Duodenal mucosa (tissue), 2 donors: ENCODE data around the gene HEMGN.

Experiments used
- H3K27ac ChIP-seq: one replicate; pipeline ENCODE4 v1.7.0; 2013; ENCODE audit warnings: low read depth, low read length
- H3K27me3 ChIP-seq, 2 donors: one replicate each; pipeline ENCODE4 v1.7.0; 2013; ENCODE audit warnings: low read length in 2 of 2, control low read depth in 1 of 2; ENCODE audit not compliant: insufficient read depth in 2 of 2, control insufficient read depth in 1 of 2
- H3K36me3 ChIP-seq, 2 donors: one replicate each; pipeline ENCODE4 v1.7.0; 2013; ENCODE audit warnings: low read length in 2 of 2, control low read depth in 1 of 2; ENCODE audit not compliant: insufficient read depth in 2 of 2, control insufficient read depth in 1 of 2
- H3K4me1 ChIP-seq, 2 donors: one replicate each; pipeline ENCODE4 v1.7.0; 2013; ENCODE audit warnings: low read length in 2 of 2, control low read depth in 1 of 2; ENCODE audit not compliant: insufficient read depth in 2 of 2, control insufficient read depth in 1 of 2
- H3K4me3 ChIP-seq, 2 donors: one replicate each; pipeline ENCODE4 v1.7.0; 2013; ENCODE audit warnings: low read length in 2 of 2, low read depth in 1 of 2
- H3K9ac ChIP-seq, 2 donors: one replicate each; pipeline ENCODE4 v1.7.0; 2013; ENCODE audit warnings: low read length in 2 of 2, low read depth in 1 of 2
- H3K9me3 ChIP-seq, 2 donors: one replicate each; pipeline ENCODE4 v1.7.0; 2013; ENCODE audit warnings: low read length in 2 of 2, control low read depth in 1 of 2; ENCODE audit not compliant: control insufficient read depth in 1 of 2

The HEMGN gene, protein sequence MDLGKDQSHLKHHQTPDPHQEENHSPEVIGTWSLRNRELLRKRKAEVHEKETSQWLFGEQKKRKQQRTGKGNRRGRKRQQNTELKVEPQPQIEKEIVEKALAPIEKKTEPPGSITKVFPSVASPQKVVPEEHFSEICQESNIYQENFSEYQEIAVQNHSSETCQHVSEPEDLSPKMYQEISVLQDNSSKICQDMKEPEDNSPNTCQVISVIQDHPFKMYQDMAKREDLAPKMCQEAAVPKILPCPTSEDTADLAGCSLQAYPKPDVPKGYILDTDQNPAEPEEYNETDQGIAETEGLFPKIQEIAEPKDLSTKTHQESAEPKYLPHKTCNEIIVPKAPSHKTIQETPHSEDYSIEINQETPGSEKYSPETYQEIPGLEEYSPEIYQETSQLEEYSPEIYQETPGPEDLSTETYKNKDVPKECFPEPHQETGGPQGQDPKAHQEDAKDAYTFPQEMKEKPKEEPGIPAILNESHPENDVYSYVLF

GRCh38 chr9:97938081-97938644, at the start of gene HEMGN:
TSS of gene HEMGN (minus strand) at chr9:97938172. CDS start at chr9:97938136, 36 bp downstream.
- no peaks in the 10 kb centered on the region for H3K4me1 ChIP-seq
- no peak within 1 kb of the TSS for H3K9ac ChIP-seq
- H3K36me3 ChIP-seq: no peaks in the 10 kb centered on the region
- H3K27ac ChIP-seq: no peak within 1 kb of the TSS
- H3K9me3 ChIP-seq: no peaks in the 10 kb centered on the region
- H3K27me3 ChIP-seq: peaks cover 4 to 17% of the 10 kb centered on the region in 2 donors
- no peak within 1 kb of the TSS for H3K4me3 ChIP-seq

DNA sequence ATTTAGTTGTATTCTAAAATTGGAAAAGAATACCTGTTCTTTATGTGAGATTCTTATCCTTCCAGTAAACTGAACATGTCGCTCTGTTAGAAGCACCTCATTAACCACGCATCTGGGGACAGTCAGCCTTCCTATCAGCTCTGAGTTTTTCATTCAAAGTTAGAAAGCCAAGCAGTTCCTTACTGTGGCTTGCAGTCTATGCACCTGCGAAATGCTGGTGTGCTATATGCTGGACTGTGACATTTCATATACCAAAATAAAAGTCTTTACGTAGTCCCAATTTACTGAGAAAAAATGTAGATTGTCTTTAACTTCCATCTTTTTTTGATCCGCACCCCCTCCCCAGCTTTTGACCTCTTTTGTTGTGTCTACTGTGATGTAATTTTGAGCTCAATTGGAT, 49.5 kb upstream of the HEMGN start:
- peaks cover 29 to 36% of the 10 kb centered on the region in 2 donors for H3K4me1 ChIP-seq

DNA sequence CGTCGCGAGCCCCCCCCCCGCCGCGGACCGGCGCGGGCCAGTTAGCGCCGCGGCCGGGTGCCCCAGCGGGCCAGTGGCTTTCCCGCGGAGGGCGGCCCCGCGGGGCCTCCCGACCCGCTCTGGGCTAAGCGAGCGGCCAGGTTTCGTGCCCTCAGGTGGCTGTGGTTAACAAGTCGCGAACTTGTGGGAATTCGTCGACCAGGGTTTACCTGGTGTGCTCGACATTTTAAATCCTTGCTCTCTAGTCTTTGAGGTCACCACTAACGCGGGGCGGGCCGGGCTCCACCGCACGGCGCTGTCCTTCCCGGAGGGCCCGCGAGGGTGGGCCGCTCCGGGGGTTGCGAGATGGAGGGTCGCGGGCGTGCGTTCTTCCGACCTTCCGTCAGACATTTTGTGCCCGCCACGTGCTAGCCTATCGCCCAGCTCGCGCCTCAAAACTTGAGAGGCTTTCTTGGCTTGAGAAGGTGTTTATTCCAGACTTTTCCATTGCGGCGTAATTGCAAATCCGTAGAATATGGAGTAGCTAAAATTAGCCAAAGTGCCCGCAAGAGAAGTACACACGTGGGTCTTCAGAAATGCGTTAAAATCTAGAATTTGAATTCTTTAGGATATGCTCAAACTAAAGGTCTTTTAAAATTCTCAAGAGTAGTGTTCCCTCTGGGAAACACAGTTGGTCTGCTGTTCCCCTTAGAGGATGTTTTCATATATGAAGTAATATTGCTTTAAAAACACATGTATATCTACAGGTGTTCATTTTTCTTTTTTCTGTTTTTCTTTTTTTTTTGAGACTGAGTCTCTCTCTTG, 47.3 kb upstream of the HEMGN start:
- H3K4me1 ChIP-seq: peaks cover 28 to 29% of the 10 kb centered on the region in 2 donors
- H3K27ac ChIP-seq: peak overlapping the region; percentile 98
- no peaks in the 10 kb centered on the region for H3K9me3 ChIP-seq
- peak overlapping the region; percentile 71 to 75 for H3K4me3 ChIP-seq
- H3K27me3 ChIP-seq: no peaks in the 10 kb centered on the region
- H3K9ac ChIP-seq: peak overlapping the region; percentile 62 to 73
- no peaks in the 10 kb centered on the region for H3K36me3 ChIP-seq

More for the DNA sequence above, 49.5 kb upstream of the HEMGN start:
- Histone ChIP-seq H3K27ac (no peak overlapping the region), H3K4me3 (no peak overlapping the region), H3K9ac (no peak overlapping the region), H3K36me3 (no peaks in the 10 kb centered on the region), H3K27me3 (no peaks in the 10 kb centered on the region), H3K9me3 (no peaks in the 10 kb centered on the region)

- Histone ChIP-seq H3K9me3 (no peaks in the 10 kb centered on the region), H3K4me1 (peaks cover 19 to 29% of the 10 kb centered on the region in 2 donors)
These were observed 46.5 kb upstream of the HEMGN start for GRCh38 chr9:97984188-97985057.

DNA sequence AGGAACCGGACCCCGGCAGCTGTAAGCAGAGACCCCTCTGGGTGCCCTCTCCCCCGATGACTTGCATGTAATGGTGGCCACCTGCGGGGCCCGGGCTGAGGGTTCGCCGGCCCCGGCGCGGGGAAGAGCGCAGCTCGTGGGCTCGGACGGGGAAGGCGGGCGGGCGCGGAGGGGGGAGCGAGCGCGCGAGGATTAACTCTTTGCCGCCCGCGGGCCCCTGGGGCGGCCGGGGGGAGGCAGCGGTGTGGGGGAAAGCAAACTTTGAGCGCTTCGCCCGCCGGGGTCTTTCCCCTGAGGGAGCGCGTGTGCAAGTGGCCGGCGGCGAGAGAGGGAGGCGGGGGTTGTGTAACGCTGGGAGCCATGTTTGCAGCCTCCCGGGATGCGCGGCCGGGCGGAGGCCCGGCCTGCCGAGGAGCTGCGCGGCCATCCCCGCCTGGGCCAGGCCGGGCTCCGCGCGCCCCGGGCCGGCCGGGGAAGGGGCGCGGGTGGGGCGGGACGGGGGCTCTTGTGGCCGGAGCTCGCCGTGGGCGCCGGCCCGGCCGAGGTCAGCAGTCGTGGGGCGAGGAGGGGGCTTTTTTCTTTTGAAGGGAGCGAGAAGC, 45.7 kb upstream of the HEMGN start:
- H3K36me3 ChIP-seq: no peaks in the 10 kb centered on the region
- H3K27me3 ChIP-seq: no peaks in the 10 kb centered on the region
- no peaks in the 10 kb centered on the region for H3K9me3 ChIP-seq
- H3K4me1 ChIP-seq: peaks cover 18 to 29% of the 10 kb centered on the region in 2 donors
- H3K27ac ChIP-seq: peak overlapping the region; percentile 98
- H3K4me3 ChIP-seq: peak overlapping the region; percentile 71 to 82
- H3K9ac ChIP-seq: peak overlapping the region; percentile 76 to 87

More at GRCh38 chr9:97984188-97985057, 46.5 kb upstream of the HEMGN start:
- Histone ChIP-seq H3K27me3 (no peaks in the 10 kb centered on the region), H3K27ac (peak overlapping the region; percentile 98), H3K4me3 (peak overlapping the region; percentile 71 to 75), H3K36me3 (no peaks in the 10 kb centered on the region), H3K9ac (peak overlapping the region; percentile 71 to 73)

- no peaks in the 10 kb centered on the region for H3K9me3 ChIP-seq
These were observed 45.0 kb upstream of the HEMGN start, which contains the start of gene ANP32B for GRCh38 chr9:97982683-97983588. TSS of gene ANP32B (plus strand) at chr9:97983341. CDS start at chr9:97983556, 215 bp downstream.

GRCh38 chr9:97981846-97982682, 44.1 kb upstream of the HEMGN start:
- no peak overlapping the region for H3K27ac ChIP-seq
- H3K4me3 ChIP-seq: peak overlapping the region; percentile 79 to 82
- H3K9me3 ChIP-seq: no peaks in the 10 kb centered on the region
- peaks cover 18 to 26% of the 10 kb centered on the region in 2 donors for H3K4me1 ChIP-seq
- peak overlapping the region; percentile 79 to 85 for H3K9ac ChIP-seq
- no peaks in the 10 kb centered on the region for H3K27me3 ChIP-seq
- H3K36me3 ChIP-seq: no peaks in the 10 kb centered on the region

More at GRCh38 chr9:97982683-97983588, 45.0 kb upstream of the HEMGN start, which contains the start of gene ANP32B:
- Histone ChIP-seq H3K9ac (peak within 1 kb of the TSS; percentile 85 to 87), H3K27me3 (no peaks in the 10 kb centered on the region), H3K4me1 (peaks cover 18 to 26% of the 10 kb centered on the region in 2 donors), H3K36me3 (no peaks in the 10 kb centered on the region), H3K27ac (peak within 1 kb of the TSS; percentile 98), H3K4me3 (peak within 1 kb of the TSS; percentile 79 to 82)
